B cell (primary cell): ENCODE results near the gene GMPS. TPM values are rescaled to one million over a fixed set of nuclear protein-coding genes. Genes with fewer than 3 reads are reported as not detected.

ENCODE experiments used
- ATAC-seq: fragments of 200-7000 bp; cut with Tn5 transposase; one replicate; pipeline ENCODE4 v1.10.0; 2021; ENCODE audit warnings: low read depth, mild to moderate bottlenecking, moderate number of reproducible peaks, moderate library complexity
- CTCF ChIA-PET: fragments of 350-600 bp; sonication (Branson Sonifier 250); formaldehyde crosslinking; loops from one replicate; lab custom pipeline; 2021; ENCODE audit warnings: antibody characterized with exemption, inconsistent platforms; lab: Charles Lee
- POLR2A ChIA-PET: fragments of 350-600 bp; sonication (Branson Sonifier 250); formaldehyde crosslinking; loops from one replicate; lab custom pipeline; 2021; ENCODE audit warnings: antibody characterized with exemption; lab: Charles Lee
- DNase-seq: peaks from one replicate; pipeline ENCODE4 v3.0.0; 2013
- H2AFZ ChIP-seq: 2 replicates; pipeline ENCODE4 v1.6.1; 2012; ENCODE audit warnings: mild to moderate bottlenecking, low read depth, low read length; ENCODE audit not compliant: insufficient read depth, poor library complexity, severe bottlenecking
- H3K27ac ChIP-seq, 2 donors: 1 replicate in 1 of 2; 2 replicates in 1 of 2; pipeline ENCODE4 v1.5.1; 2012 to 2013; ENCODE audit warnings: low read length in 2 of 2, mild to moderate bottlenecking in 2 of 2, moderate library complexity in 1 of 2
- H3K27me3 ChIP-seq, 4 experiments: fragments of 200-600 bp in 1 of 4; sonication (generic) in 1 of 4; replicated peaks in 1 of 4; 1 replicate in 2 of 4; 2 replicates in 2 of 4; pipeline versions ENCODE4 v1.6.1 to v1.7.0; 2013 to 2016; ENCODE audit warnings: low read length in 3 of 4, mild to moderate bottlenecking in 2 of 4, mixed read lengths in 1 of 4, moderate library complexity in 1 of 4; ENCODE audit not compliant: insufficient read depth in 4 of 4, control insufficient read depth in 3 of 4; ENCODE audit errors: control extremely low read depth in 1 of 4
- H3K36me3 ChIP-seq, 2 experiments: replicated peaks in 1 of 2; 1 replicate in 1 of 2; 2 replicates in 1 of 2; pipeline versions ENCODE4 v1.6.1 to v1.7.1; 2013; ENCODE audit warnings: low read length in 1 of 2; ENCODE audit not compliant: insufficient read depth in 2 of 2, control insufficient read depth in 1 of 2; ENCODE audit errors: control extremely low read depth in 1 of 2, extremely low read depth in 1 of 2
- H3K4me1 ChIP-seq, 2 donors: fragments of 200-600 bp in 1 of 2; sonication (generic) in 1 of 2; 1 replicate in 1 of 2; 2 replicates in 1 of 2; pipeline versions ENCODE4 v1.5.1 to v1.6.1; 2013 to 2017; ENCODE audit warnings: low read length in 2 of 2; ENCODE audit not compliant: control insufficient read depth in 2 of 2, insufficient read depth in 2 of 2
- H3K4me2 ChIP-seq: replicated peaks from 2 replicates; pipeline ENCODE3; 2012; ENCODE audit warnings: mild to moderate bottlenecking, low read depth, low read length; ENCODE audit not compliant: poor library complexity, severe bottlenecking
- H3K4me3 ChIP-seq, 5 experiments: fragments of 200-600 bp in 1 of 5; sonication (generic) in 1 of 5; 1 replicate in 3 of 5; 2 replicates in 2 of 5; pipeline versions ENCODE4 v1.5.1 to v1.7.0; 2011 to 2016; ENCODE audit warnings: low read length in 4 of 5, mild to moderate bottlenecking in 4 of 5, low read depth in 2 of 5, control low read depth in 1 of 5, moderate library complexity in 1 of 5; ENCODE audit not compliant: insufficient read depth in 1 of 5; ENCODE audit errors: control extremely low read depth in 1 of 5, extremely low read depth in 1 of 5
- H3K79me2 ChIP-seq: fragments of 200-600 bp; sonication (generic); one replicate; pipeline ENCODE4 v1.6.0; 2016; ENCODE audit warnings: low read length; ENCODE audit not compliant: control insufficient read depth, insufficient read depth
- H3K9ac ChIP-seq: fragments of 200-600 bp; sonication (generic); 2 replicates; pipeline ENCODE4 v1.6.1; 2017; ENCODE audit warnings: mild to moderate bottlenecking, low read length, moderate library complexity
- H3K9me3 ChIP-seq, 3 donors: one replicate each; pipeline versions ENCODE4 v1.6.1 to v1.7.1; 2013; ENCODE audit warnings: low read length in 2 of 3; ENCODE audit not compliant: control insufficient read depth in 2 of 3, insufficient read depth in 1 of 3; ENCODE audit errors: control extremely low read depth in 1 of 3
- H4K20me1 ChIP-seq: 2 replicates; pipeline ENCODE4 v1.6.0; 2012; ENCODE audit warnings: mild to moderate bottlenecking, low read length; ENCODE audit not compliant: insufficient read depth, control insufficient read depth, poor library complexity, severe bottlenecking
- H3K27ac Mint-ChIP-seq: one replicate; pipeline ENCODE4 v1.8.0; 2021; ENCODE audit warnings: mixed read lengths
- H3K27me3 Mint-ChIP-seq: one replicate; pipeline ENCODE4 v1.8.0; 2021; ENCODE audit warnings: mixed read lengths
- H3K4me1 Mint-ChIP-seq: one replicate; pipeline ENCODE4 v1.8.0; 2021; ENCODE audit warnings: mixed read lengths
- H3K4me3 Mint-ChIP-seq: one replicate; pipeline ENCODE4 v1.8.0; 2021; ENCODE audit warnings: mixed read lengths
- H3K9me3 Mint-ChIP-seq: one replicate; pipeline ENCODE4 v1.8.0; 2022; ENCODE audit warnings: mixed read lengths; ENCODE audit not compliant: insufficient read depth
- EZH2 ChIP-seq: IDR thresholded peaks from 2 replicates; pipeline ENCODE4 v1.6.1; 2012; ENCODE audit warnings: borderline replicate concordance, low read depth, mild to moderate bottlenecking, moderate library complexity, low read length; ENCODE audit not compliant: insufficient read depth, poor library complexity, severe bottlenecking
- WGBS: methylation state at CpG from one replicate; pipeline ENCODE4 v1.1.5; 2013; ENCODE audit warnings: missing lambda C conversion rate; ENCODE audit not compliant: insufficient coverage; 5-methylcytosine and 5-hydroxymethylcytosine counted together
- intact Hi-C: fragments of 100-400 bp; cut with micrococcal nuclease; formaldehyde crosslinking; loops from one replicate; pipeline ENCODE4 v1.10.0; 2022
- polyA plus RNA-seq: library from polyadenylated mRNA; depleted of rRNA; stranded (reverse); fragments of >200 nt; gene quantifications from 2 replicates; pipeline ENCODE4 v1.2.3, GENCODE V29; 2012
- total RNA-seq, 2 donors: library from RNA; stranded (reverse); fragments of 120-200 nt in 1 of 2; gene quantifications; 1 replicate in 1 of 2; 2 replicates in 1 of 2; pipeline versions ENCODE4 v1.2.3 to v1.2.4, GENCODE V29; 2013 to 2022
- TF ChIP-seq, protein P1 (sequence below): fragments of 200-600 bp; IDR thresholded peaks from one replicate; pipeline ENCODE4 v1.8.0; 2022; ENCODE audit warnings: antibody characterized with exemption, mild to moderate bottlenecking

GMPS gene
- total and polyA plus RNA-seq, 2 donors (not counting 1 experiment from before 2014, with no cell fraction given) = 12.0 to 30.8 TPM

DNA sequence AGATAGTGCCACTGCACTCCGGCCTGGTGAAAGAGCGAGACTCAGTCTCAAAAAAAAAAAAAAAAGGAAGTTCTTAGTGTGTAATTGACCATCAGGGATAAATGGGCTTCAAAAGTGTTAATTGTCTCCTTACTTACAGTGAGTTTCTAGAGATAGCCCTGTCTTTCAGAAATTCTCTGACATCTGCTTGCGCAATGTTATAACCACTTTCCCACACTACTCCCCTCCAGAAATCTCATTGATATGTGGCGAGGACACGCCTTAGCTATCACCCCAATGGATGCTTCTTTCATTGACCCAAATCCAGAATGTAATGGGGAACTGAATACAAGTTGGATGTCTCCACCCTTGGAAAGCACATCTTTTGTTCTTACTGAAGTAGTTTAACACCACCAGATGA is 70.9 kb downstream of the GMPS start:
- no peaks in the 10 kb centered on the region for H3K4me1 Mint-ChIP-seq
- H4K20me1 ChIP-seq = no peaks in the 10 kb centered on the region
- no peaks in the 10 kb centered on the region for H3K9me3 Mint-ChIP-seq
- peaks cover 13 to 22% of the 10 kb centered on the region in 2 experiments for H3K36me3 ChIP-seq
- H3K27me3 Mint-ChIP-seq = no peaks in the 10 kb centered on the region
- H3K79me2 ChIP-seq = no peaks in the 10 kb centered on the region
- ATAC-seq (no peak), DNase-seq (no peak)
- no peak overlapping the region for H3K4me2 ChIP-seq
- H2AFZ ChIP-seq = no peak overlapping the region
- no CpG with 5 or more reads among the region's 5 CpGs for WGBS
- no peak overlapping the region for H3K4me3 Mint-ChIP-seq
- H3K27me3 ChIP-seq = no peaks in the 10 kb centered on the region
- no peaks in the 10 kb centered on the region for H3K4me1 ChIP-seq
- no peaks in the 10 kb centered on the region for H3K9me3 ChIP-seq
- no peak overlapping the region for H3K27ac ChIP-seq
- TF ChIP-seq, protein P1, sequence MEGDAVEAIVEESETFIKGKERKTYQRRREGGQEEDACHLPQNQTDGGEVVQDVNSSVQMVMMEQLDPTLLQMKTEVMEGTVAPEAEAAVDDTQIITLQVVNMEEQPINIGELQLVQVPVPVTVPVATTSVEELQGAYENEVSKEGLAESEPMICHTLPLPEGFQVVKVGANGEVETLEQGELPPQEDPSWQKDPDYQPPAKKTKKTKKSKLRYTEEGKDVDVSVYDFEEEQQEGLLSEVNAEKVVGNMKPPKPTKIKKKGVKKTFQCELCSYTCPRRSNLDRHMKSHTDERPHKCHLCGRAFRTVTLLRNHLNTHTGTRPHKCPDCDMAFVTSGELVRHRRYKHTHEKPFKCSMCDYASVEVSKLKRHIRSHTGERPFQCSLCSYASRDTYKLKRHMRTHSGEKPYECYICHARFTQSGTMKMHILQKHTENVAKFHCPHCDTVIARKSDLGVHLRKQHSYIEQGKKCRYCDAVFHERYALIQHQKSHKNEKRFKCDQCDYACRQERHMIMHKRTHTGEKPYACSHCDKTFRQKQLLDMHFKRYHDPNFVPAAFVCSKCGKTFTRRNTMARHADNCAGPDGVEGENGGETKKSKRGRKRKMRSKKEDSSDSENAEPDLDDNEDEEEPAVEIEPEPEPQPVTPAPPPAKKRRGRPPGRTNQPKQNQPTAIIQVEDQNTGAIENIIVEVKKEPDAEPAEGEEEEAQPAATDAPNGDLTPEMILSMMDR = no peak
- TF ChIP-seq EZH2 = no peak
- intact Hi-C loops = no loop called here
- H3K4me3 ChIP-seq = no peak overlapping the region
- POLR2A ChIA-PET = no interaction called here
- no peak overlapping the region for H3K27ac Mint-ChIP-seq
- H3K9ac ChIP-seq = no peak overlapping the region
- CTCF ChIA-PET = no interaction called here

DNA sequence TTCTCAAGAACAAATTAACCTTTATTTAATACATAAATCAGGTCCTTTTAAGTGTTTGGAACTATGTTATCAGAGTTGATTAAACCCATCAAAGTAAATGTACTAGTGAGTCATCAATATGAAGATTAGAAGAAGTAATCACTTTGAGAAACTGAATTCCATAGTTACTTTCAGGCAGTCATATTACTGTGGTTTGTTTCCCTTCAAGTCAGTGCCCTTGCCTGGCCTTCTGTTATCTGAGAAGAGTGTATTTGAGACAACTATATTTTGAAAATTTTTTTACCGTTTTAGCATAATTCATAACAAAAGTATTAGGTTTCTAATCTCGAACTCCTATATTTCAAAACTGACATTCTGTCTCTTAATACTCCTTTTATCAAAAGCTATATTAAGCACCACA is 73.6 kb downstream of the GMPS start:
- no peaks in the 10 kb centered on the region for H3K4me1 ChIP-seq
- H3K9ac ChIP-seq = no peak overlapping the region
- ATAC-seq (no peak), DNase-seq (no peak)
- H3K27ac ChIP-seq = no peak overlapping the region
- H3K4me3 ChIP-seq = no peak overlapping the region
- Mint-ChIP-seq H3K4me3 (no peak overlapping the region), H3K4me1 (no peaks in the 10 kb centered on the region), H3K27me3 (no peaks in the 10 kb centered on the region), H3K27ac (no peak overlapping the region), H3K9me3 (no peaks in the 10 kb centered on the region)
- CTCF ChIA-PET = no interaction called here
- no peaks in the 10 kb centered on the region for H4K20me1 ChIP-seq
- no peaks in the 10 kb centered on the region for H3K27me3 ChIP-seq
- WGBS = no CpG with 5 or more reads among the region's 2 CpGs
- intact Hi-C loops = no loop called here
- H3K4me2 ChIP-seq = no peak overlapping the region
- peaks cover 0 to 3% of the 10 kb centered on the region in 2 experiments for H3K36me3 ChIP-seq
- no peaks in the 10 kb centered on the region for H3K79me2 ChIP-seq
- H2AFZ ChIP-seq = no peak overlapping the region
- TF ChIP-seq, protein P1 = no peak
- TF ChIP-seq EZH2 = no peak
- POLR2A ChIA-PET = no interaction called here
- no peaks in the 10 kb centered on the region for H3K9me3 ChIP-seq
